Choroid plexus epithelial cell (primary cell): Measurements from ENCODE around the gene RSPO3.

Source experiments
- DNase-seq: peaks from one replicate; pipeline ENCODE4 v3.0.0-alpha.2; 2010; ENCODE audit warnings: low read depth
- H3K4me3 ChIP-seq: 2 replicates; pipeline ENCODE4 v1.5.1; 2011; ENCODE audit warnings: low read depth, mild to moderate bottlenecking, control low read depth, low read length, moderate library complexity
- CTCF ChIP-seq: conservative IDR thresholded peaks from 2 replicates; pipeline ENCODE4 v1.5.1; 2011; ENCODE audit warnings: low read depth, mild to moderate bottlenecking, control low read depth, inconsistent platforms, low read length, moderate library complexity

Gene RSPO3

GRCh38 chr6:127107916-127108315 is 10.6 kb upstream of the RSPO3 start:
- DNase-seq, result no peak
- no peak overlapping the region for H3K4me3 ChIP-seq
- no peak for TF ChIP-seq CTCF

- H3K4me3 ChIP-seq, result no peak overlapping the region
- no peak for TF ChIP-seq CTCF
- no peak for DNase-seq
Measured at GRCh38 chr6:127110712-127111111, 7.8 kb upstream of the RSPO3 start.

- no peak overlapping the region for H3K4me3 ChIP-seq
- TF ChIP-seq CTCF, result no peak
- no peak for DNase-seq
Measured at GRCh38 chr6:127111526-127111925, 6.9 kb upstream of the RSPO3 start.

GRCh38 chr6:127114214-127114760 is 4.2 kb upstream of the RSPO3 start:
- no peak for TF ChIP-seq CTCF
- DNase-seq, result no peak
- no peak overlapping the region for H3K4me3 ChIP-seq

- no peak for TF ChIP-seq CTCF
- no peak for DNase-seq
- no peak overlapping the region for H3K4me3 ChIP-seq
Measured at GRCh38 chr6:127115084-127115655, 3.3 kb upstream of the RSPO3 start.

- no peak for TF ChIP-seq CTCF
- no peak for DNase-seq
- no peak overlapping the region for H3K4me3 ChIP-seq
Measured at GRCh38 chr6:127115746-127116145, 2.7 kb upstream of the RSPO3 start.

GRCh38 chr6:127117979-127118297 is 533 bp upstream of the RSPO3 start:
- TF ChIP-seq CTCF, result no peak
- peak overlapping the region; percentile 59 for H3K4me3 ChIP-seq
- DNase-seq, result no peak
